Measurements from ENCODE around the gene SETMAR.

The SETMAR gene

GRCh38 chr3:4355401-4356219, 52.4 kb downstream of the SETMAR start:
- DNase-seq: no peak

GRCh38 chr3:4356220-4356540, 53.0 kb downstream of the SETMAR start:
- no peak for DNase-seq

GRCh38 chr3:4356546-4357410, 53.6 kb downstream of the SETMAR start:
- no peak for DNase-seq

- DNase-seq: no peak
Observed at GRCh38 chr3:4358273-4358672, 55.1 kb downstream of the SETMAR start.

GRCh38 chr3:4359805-4360502, 56.8 kb downstream of the SETMAR start:
- DNase-seq: no peak

GRCh38 chr3:4360817-4361216, 57.6 kb downstream of the SETMAR start:
- DNase-seq: no peak

GRCh38 chr3:4362523-4362922, 59.4 kb downstream of the SETMAR start:
- no peak for DNase-seq
